HL-60 (cell line): ENCODE data around the gene KRTAP5-2.
A peak's percentile ranks its signal among the peaks of the same experiment; 100 is the strongest.

Experiments
- DNase-seq, 2 experiments: peaks; one replicate each; pipeline ENCODE4 v3.0.0-alpha.2; 2010 to 2020; ENCODE audit warnings: low read depth in 1 of 2, low spot score in 1 of 2
- H3K27ac ChIP-seq: fragments of 250-450 bp; sonication (Bioruptor Pico); replicated peaks from 2 replicates; pipeline ENCODE4 v1.5.1; 2020; ENCODE audit warnings: mild to moderate bottlenecking, moderate library complexity
- H3K27me3 ChIP-seq: fragments of 250-450 bp; sonication (Bioruptor Pico); 2 replicates; pipeline ENCODE4 v1.5.1; 2021; ENCODE audit warnings: mild to moderate bottlenecking, moderate library complexity; ENCODE audit not compliant: insufficient read depth, poor library complexity, severe bottlenecking
- H3K4me3 ChIP-seq: replicated peaks from 2 replicates; pipeline ENCODE4 v1.5.1; 2011; ENCODE audit warnings: mild to moderate bottlenecking, control low read depth, low read length; ENCODE audit not compliant: insufficient read depth
- GABPA ChIP-seq: IDR thresholded peaks from 2 replicates; pipeline ENCODE4 v1.6.1; 2012; ENCODE audit warnings: low read depth
- POLR2AphosphoS5 ChIP-seq: IDR thresholded peaks from 2 replicates; pipeline ENCODE4 v1.6.1; 2012; ENCODE audit warnings: low read depth
- SPI1 ChIP-seq: IDR thresholded peaks from 2 replicates; pipeline ENCODE4 v1.6.1; 2012; ENCODE audit warnings: low read depth, mild to moderate bottlenecking, borderline replicate concordance
- TF ChIP-seq, protein P1 (sequence below): IDR thresholded peaks from 2 replicates; pipeline ENCODE4 v1.6.1; 2012; ENCODE audit warnings: low read depth; ENCODE audit not compliant: insufficient replicate concordance
- TF ChIP-seq, protein P2 (sequence below): IDR thresholded peaks from one replicate; pipeline ENCODE4 v1.5.1; 2011; ENCODE audit warnings: low read length, control low read depth, inconsistent platforms; ENCODE audit not compliant: insufficient read depth

The KRTAP5-2 gene

DNA sequence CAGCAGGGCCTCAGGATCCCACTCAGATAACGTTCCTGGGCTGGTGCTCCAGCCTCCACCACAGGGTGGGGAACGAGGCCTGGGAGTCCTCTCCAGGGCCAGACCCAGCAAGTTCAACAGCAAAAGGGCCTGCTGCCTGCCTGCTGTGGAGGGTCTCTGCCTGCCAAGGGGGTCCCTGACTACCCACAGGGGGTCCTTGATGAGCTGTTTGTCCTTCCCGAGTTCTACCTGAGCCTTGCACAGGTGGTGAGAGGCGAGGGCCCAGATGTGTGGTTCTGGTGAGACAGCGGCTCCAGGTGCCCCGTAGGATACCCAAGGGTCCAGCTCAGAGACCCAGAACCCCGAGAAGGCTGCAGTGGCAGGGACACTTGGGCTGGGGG lies 30.4 kb downstream of the KRTAP5-2 start:
- no peak for DNase-seq
- TF ChIP-seq POLR2AphosphoS5: no peak
- no peak for TF ChIP-seq GABPA
- TF ChIP-seq, protein P1, sequence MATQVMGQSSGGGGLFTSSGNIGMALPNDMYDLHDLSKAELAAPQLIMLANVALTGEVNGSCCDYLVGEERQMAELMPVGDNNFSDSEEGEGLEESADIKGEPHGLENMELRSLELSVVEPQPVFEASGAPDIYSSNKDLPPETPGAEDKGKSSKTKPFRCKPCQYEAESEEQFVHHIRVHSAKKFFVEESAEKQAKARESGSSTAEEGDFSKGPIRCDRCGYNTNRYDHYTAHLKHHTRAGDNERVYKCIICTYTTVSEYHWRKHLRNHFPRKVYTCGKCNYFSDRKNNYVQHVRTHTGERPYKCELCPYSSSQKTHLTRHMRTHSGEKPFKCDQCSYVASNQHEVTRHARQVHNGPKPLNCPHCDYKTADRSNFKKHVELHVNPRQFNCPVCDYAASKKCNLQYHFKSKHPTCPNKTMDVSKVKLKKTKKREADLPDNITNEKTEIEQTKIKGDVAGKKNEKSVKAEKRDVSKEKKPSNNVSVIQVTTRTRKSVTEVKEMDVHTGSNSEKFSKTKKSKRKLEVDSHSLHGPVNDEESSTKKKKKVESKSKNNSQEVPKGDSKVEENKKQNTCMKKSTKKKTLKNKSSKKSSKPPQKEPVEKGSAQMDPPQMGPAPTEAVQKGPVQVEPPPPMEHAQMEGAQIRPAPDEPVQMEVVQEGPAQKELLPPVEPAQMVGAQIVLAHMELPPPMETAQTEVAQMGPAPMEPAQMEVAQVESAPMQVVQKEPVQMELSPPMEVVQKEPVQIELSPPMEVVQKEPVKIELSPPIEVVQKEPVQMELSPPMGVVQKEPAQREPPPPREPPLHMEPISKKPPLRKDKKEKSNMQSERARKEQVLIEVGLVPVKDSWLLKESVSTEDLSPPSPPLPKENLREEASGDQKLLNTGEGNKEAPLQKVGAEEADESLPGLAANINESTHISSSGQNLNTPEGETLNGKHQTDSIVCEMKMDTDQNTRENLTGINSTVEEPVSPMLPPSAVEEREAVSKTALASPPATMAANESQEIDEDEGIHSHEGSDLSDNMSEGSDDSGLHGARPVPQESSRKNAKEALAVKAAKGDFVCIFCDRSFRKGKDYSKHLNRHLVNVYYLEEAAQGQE: no peak
- no peak for TF ChIP-seq SPI1
- TF ChIP-seq, protein P2, sequence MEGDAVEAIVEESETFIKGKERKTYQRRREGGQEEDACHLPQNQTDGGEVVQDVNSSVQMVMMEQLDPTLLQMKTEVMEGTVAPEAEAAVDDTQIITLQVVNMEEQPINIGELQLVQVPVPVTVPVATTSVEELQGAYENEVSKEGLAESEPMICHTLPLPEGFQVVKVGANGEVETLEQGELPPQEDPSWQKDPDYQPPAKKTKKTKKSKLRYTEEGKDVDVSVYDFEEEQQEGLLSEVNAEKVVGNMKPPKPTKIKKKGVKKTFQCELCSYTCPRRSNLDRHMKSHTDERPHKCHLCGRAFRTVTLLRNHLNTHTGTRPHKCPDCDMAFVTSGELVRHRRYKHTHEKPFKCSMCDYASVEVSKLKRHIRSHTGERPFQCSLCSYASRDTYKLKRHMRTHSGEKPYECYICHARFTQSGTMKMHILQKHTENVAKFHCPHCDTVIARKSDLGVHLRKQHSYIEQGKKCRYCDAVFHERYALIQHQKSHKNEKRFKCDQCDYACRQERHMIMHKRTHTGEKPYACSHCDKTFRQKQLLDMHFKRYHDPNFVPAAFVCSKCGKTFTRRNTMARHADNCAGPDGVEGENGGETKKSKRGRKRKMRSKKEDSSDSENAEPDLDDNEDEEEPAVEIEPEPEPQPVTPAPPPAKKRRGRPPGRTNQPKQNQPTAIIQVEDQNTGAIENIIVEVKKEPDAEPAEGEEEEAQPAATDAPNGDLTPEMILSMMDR: no peak
- Histone ChIP-seq H3K27me3 (peaks cover 43% of the 10 kb centered on the region), H3K27ac (no peak overlapping the region), H3K4me3 (no peak overlapping the region)

DNA sequence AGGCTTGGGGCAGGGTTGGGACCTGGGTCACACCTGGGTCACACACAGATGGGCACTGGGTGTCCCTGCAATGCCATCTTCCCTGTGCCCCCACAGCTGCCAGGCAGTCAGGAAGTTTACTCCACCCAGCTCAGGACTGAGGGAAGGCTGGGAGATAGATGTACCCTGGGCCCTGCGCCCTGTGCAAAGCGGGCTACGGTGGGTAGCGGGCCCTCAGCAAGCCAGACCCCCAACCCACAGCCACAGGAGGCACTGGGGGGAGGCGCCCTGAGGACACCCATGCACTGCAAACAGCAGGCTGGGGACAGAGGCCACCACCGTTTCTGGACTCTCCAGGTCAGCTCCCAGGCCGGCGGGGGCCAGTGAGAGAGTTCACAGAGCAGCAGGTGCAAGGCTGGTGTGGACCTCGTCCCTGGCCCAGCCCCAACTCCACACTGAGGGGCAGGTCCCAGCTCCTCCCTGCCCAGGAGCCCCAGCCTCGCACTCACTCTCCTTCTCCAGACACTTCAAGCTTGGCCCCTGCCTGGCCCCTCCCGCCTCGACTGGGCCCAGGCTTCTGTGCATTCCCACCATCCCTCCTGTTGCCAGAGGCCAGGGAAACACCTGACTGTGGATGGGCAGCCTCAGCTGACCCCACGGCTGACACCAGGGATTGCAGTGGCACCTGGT lies 30.9 kb downstream of the KRTAP5-2 start:
- Histone ChIP-seq H3K27me3 (peaks cover 41% of the 10 kb centered on the region), H3K4me3 (no peak overlapping the region), H3K27ac (no peak overlapping the region)
- TF ChIP-seq, protein P1: no peak
- TF ChIP-seq, protein P2: no peak
- TF ChIP-seq SPI1 (no peak), POLR2AphosphoS5 (no peak), GABPA (no peak)
- no peak for DNase-seq

DNA sequence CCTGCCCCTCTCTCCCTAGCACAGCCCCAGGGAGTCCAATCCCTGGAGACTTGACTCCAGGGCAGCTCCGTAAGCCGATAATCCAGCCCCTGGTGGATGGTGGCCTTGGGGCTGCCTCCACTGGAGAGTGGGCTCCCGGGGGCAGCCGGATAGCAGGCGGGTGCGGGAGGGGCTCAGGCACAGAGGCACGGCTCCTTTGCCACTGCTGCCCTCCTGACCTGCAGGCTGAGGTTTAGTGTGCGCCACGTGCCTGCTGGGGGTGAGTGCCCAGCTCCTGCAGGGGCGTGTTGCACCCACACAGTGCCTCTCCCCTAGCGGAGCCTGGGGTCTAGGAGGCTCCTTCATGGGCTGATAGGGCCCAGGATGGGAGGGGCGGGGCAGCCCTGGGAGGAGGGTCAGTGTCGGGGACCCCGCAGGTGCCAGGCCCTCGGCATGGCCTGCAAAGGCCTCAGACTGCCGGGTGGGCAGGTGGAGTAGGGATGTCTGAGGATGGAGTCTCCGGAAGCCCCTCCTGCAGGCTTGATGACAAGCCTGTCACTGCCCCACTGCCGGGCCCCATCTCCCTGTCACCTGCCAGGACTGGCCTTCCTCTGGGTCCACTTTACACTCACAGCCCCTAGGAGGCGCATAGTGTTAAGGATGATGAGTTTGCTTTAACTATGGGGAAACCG lies 31.6 kb downstream of the KRTAP5-2 start:
- TF ChIP-seq POLR2AphosphoS5: no peak
- TF ChIP-seq, protein P2: peak; percentile 27
- no peak overlapping the region for H3K27ac ChIP-seq
- H3K4me3 ChIP-seq: no peak overlapping the region
- DNase-seq: no peak
- H3K27me3 ChIP-seq: peaks cover 41% of the 10 kb centered on the region

- Histone ChIP-seq H3K27ac (no peak overlapping the region), H3K4me3 (no peak overlapping the region), H3K27me3 (peaks cover 35% of the 10 kb centered on the region)
- DNase-seq: no peak
- TF ChIP-seq GABPA (no peak), POLR2AphosphoS5 (no peak), SPI1 (no peak)
- TF ChIP-seq, protein P2: no peak
- TF ChIP-seq, protein P1: no peak
Observed at GRCh38 chr11:1565904-1566247, 32.2 kb downstream of the KRTAP5-2 start.
